HG03460 (cell line): Measurements from ENCODE around the gene GJD2.

Source experiments
- ATAC-seq: cut with Tn5 transposase; IDR thresholded peaks from one replicate; pipeline ENCODE4 v1.9.1; 2021; ENCODE audit not compliant: unreplicated experiment

The GJD2 gene

DNA sequence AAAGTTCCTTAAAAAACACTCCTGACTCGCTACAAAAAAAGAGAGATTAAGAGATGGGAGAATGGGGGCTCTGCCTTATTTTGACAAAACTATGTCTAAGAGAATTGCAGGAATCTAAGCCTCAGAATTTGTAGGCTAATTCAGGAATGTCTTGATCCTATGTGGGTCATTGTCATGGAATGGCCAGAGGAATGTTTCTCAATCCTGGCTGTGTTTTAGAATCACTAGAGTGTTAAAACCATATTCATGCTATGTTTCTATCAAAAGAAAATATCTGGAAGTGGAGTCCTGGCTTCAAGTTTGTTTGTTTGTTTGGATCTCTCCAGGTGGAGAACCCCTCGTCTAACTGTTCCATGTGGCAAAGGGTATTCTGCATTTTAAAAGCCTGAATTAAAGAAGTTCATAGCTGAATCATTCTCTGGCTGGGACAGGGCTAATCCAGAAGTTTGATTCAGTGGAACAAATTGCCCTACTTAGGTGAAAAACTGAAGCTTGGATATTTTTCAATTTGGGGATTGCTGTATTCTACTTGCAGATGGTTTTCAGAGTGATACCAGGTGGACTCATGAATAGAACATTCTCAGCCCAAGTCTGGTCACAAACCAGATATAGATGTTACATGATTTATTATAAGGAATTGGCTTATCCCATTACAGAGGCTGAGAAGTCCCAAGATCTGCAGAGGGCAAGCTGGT lies 28.2 kb downstream of the GJD2 start:
- no peak for ATAC-seq

DNA sequence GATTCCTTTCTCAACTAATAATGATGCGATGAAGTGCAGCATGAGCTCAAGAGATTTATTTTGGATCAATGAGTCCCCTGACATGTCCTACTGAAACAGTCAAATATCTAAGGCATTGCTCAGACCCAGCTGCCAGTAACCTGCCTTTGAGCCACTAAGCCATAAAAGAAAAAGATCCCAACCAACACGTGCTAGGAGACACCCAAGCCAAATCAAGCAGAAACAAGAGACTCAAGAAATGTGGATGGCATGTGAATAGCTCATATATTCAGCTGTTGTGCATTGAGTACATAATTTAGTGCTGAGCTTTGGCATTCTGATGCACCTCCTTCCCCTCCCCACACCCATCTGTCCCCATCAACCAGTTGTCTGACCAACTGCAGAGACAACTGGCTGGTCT lies 29.2 kb downstream of the GJD2 start:
- no peak for ATAC-seq

DNA sequence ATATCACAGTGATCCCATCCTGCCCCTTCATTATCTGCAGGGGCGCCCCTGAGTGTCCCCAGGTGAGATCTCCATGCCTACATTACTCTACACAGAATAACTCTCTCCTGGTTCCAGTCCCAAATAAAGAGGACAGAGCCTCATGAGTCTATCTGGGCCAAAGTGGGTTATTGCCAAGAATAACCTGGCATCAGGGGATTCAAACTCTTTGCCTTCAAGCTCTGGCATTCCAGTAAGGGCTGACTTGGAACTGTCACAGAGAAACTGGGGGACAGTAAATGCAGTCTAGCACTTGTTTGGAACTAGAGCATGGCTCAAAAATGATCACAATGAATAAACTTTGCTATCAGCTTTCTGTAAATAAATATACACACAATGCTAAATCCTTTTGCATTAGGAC lies 30.3 kb downstream of the GJD2 start:
- ATAC-seq, result no peak

DNA sequence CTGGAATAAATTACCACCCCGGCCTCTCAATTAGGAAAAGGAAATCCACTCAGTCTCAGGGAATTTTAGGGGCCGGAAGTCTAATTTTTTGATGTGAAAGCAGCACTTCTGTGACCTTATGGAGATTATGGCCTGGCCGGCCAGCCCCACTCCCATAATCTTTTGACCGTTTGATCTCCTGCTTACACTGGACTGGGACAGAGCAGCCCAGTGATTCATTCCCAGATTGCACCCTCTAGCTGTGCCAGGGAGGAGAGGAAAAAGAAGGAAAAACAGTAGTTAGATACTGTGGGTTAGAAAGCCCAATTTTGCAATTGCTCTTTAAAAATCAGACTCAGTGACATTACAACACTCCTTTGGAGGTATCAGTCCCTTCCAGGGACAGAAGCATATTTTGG lies 32.4 kb downstream of the GJD2 start:
- ATAC-seq, result no peak

DNA sequence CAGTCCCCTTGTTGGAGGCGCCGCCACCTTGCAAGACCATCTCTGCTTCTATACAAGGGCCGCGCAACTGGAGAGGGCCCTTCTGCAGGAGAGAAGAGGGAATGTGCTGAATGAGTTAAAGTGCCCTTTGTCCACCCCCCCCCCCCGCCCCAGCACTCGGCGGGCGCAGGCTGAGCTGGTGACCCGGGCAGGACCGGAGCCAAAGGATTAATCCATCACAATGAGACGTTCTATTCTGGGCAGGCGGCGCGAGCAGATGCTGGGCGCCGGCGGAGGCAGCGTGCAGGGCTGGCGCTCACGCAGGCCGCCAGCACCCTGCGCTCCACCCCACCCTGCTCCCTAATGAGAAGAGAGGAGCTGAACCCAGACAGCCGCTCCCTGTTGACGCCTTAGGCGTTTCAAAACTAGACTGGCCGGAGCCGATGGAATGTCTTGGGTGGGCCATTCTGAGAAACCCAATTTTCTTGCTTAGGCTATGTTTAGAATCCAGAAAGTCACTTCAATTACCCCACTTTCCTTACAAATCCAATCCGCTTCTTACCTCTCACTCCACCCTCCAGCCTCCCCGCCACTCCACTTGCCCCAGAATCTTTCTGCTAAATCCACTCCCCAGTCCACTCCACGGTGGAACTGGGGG lies 32.9 kb downstream of the GJD2 start:
- ATAC-seq, result no peak

DNA sequence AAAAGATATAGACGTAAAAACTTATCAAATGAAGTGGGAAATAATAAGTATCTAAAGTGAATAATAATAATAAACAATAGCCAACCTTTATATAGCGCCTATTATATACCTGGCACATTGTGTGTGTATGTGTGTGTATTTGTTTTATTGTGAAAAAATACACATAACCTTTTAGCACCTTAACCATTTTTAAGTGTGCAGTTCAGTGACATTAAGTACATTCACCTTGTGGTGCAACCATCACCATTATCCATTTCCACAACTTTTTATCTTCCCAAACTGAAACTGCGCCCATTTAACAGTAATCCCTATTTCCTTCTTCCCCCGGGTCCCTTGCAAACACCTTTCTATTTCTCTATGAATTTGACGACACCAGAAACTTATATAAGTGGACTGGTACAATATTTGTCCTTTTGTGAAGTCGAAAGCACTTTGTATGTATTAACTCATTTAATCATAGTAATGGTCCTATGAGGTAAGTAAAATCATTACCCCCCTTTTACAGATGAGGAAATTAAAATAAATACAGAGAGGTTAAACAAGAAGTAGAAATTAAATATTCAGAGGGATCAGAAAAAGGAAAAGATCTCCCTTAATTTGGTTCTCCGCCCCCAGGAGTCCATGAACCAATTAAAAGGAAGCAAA lies 33.5 kb downstream of the GJD2 start:
- ATAC-seq, result no peak

DNA sequence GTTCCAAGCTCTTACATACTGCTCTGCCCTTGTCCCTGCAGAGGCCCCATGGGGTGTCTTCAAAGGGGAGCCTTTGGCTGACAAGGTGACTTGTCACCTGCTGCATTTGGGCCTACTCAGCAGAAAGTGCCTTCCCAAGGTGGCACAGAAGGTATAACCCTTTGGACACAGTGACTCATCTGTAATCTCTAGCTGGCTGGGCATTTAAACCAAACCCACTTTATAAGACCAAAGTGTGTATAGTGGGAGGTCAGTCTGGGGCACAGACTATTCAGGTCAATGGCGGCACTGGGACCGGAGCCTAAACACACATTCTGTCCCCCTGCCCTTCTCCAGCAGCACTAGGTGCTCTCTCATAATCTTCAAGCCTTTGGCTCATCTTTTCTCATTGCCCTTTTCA lies 35.1 kb downstream of the GJD2 start:
- ATAC-seq, result no peak

DNA sequence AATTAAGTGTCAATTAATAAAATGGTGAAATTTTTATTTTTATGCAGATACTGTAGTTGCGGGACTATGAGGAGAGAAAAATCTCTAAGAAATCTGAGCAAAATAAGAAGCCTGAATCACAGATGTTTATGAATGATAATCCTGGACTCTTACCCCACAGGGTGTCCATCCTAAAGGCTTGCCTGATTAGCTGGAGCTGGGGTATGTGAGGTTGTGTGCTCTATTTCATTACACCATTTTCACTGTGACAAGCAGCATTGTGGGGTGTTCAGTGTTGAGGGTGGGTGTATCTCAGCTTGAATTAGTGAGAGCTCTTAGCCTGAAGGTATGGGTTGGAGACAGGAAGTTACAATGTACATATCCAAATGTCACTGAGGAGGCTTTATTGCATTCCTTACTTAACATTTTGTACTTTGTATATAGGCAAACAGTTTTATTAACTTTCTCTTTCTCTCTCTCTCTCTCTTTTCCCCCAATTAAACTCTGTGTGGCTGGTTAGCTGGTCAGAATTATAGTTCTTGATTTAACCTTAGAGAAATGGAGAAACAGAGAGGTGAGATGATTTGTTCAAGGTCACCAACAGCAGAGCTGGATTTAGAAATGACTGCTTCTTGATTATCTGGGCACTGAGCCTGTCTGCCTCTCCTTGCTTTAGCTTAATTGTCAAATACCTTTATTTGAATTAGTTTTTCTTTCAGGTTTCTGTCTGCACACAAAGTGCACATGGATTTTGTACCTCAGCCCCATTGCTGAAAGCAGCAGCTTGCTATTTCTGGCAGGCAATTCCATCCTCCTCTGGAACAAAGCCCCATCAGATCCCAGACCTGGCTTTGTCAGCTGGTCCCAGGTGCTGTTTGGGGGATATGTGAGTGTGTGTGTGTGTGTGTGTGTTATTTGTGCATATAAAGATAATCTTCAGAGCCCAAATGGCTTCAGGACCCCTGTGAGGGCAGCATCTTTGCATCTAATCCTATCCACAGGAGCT lies 35.8 kb downstream of the GJD2 start:
- ATAC-seq, result no peak

DNA sequence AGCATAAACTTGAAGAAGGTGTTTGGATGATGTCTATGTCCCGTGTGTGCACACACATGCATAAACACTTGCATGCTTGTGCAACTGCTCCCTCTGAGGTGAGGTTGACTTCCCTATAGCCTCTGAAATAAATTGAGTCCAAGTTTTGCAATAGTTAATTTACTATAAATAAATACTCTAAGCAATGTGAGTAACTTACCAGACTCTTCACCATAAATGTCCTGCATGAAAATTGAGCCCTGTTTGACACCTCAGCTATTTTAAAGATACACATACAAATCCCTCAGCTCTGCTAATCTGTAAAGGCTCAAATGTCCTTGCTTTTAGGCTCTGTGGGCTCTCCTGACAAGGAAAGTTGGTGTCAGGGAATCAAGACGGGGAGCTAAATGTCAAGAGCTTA lies 37.1 kb downstream of the GJD2 start:
- ATAC-seq, result no peak

DNA sequence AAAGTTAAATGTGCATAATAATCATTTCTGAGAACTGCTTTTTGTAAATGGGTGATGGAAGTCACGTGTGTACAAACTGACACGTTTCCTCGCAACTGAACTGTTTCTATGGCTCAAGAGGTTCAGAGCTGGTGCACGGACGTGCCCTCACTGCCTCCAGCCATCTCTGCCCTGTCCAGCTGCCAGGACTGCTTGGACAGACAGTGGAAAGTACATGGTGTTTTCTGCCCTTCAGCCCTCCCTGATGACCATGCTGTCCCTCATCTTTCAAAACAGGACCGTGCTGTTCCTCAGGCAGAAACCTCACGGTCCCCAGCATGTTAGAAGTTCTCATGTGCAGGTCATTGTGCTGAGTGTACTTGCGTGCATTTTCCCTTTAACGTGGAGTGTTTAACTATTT lies 38.7 kb downstream of the GJD2 start:
- no peak for ATAC-seq

DNA sequence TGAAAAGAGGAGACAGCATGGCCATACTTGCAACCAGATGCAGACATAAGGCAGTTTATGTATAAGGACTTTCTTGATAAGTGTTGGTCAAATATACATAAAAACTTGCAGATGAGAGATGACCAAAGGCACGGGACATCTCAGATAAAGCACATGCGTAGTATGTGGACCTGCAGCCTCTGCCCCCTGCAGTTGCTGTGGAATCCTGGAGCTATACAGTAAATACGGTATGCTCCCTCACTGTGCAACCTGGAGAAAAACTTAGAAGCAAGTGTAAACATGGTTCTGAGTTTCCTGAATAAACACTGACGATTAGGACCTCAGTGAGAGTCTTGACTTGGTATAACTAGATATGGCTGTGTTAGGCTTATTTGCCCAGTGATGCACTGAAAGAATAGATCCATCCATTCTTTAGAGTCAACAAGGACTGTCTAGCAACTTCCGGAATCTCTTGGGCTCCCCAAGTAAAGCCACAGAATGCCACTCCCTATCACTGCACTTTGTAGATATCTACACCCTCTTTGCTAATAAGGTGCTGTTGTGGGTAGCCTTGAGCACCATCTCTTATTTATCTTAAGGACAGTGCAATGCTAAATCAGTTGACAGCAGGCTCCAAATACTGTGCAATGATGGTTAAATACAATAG lies 40.2 kb downstream of the GJD2 start:
- no peak for ATAC-seq

DNA sequence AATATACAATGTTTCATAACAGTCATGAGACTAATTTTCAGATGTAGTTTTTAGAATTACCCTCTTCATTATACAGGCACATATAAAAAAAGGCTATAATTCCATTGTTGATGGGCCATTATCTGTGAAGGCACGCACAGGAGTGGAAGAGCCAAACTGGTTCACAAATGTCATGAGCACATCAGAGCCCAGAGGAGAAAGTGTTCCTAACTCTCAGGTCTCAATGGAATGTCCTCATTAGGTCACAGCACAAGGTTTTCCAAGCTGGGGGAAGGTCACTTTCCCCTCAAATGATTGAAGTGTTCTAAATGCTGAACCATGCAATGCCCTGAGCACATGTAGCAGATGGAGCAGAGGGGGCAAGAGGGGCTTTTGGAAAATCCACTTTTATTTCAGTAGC lies 41.2 kb downstream of the GJD2 start:
- ATAC-seq, result no peak

DNA sequence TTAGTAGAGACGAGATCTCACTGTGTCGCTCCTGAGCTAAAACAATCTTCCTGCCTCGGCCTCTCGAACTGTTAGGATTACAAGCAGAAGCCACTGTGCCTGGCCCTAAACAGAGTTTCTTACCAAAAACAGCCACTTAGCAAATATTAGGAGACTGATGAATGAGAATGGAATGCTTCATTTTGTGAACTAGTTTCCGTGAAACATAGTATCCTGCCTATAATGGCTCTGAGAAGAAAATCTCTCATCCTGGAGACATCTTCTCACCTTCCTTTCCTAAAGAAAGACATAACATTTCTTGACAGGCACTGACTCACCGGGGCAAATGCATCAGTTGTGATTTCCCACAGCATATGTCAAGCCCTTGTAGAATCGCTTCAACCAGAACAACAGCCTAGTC lies 44.9 kb downstream of the GJD2 start:
- ATAC-seq, result no peak

DNA sequence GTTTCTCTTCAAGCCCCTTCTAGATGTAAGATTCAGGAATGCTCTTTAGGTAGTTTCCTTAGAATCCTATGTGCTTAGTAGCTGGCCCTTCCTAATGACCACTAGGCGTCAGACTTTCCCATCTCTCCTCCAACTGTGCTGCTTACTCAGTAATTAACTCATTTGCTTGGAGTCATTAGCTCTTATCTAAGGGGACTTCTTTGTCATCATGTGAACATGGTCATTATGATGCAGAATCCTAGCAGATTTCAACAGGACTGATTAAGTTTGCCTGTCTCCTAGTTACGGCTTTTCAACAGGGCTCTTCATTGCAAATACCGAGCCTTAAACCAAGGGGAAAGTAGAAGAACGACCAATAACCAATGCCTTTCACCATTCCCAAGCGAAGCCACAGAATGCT lies 46.4 kb downstream of the GJD2 start:
- ATAC-seq, result no peak

DNA sequence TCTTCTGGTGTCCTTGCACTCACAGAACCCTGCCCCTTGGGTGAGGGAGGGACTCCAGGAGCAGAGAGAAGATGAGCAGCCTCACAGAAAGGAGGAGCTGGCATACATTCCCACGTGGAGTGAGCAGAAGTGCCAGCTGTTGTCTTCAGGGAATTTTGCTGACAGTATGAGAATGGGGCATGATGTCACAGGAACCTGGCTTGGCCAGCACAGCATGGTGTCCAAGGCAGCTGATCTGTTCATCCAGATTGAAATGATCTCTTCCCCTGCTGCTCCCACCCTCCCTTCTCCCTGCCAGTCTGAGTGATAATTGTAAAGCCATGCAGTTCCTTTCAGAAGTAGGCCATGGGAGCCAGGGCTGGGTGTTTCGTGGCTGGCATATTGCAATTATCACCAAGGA lies 53.3 kb downstream of the GJD2 start:
- no peak for ATAC-seq
